Measurements from ENCODE around the gene EIF4G2. TPM values are rescaled to one million over a fixed set of nuclear protein-coding genes. Genes with fewer than 3 reads are reported as not detected.

Gene EIF4G2
- total and polyA plus RNA-seq, 10 of the 15 experiments (the other 5 are each of a cell fraction or from before 2014, with no cell fraction given) = 210 to 1,104 (median 713) TPM

DNA sequence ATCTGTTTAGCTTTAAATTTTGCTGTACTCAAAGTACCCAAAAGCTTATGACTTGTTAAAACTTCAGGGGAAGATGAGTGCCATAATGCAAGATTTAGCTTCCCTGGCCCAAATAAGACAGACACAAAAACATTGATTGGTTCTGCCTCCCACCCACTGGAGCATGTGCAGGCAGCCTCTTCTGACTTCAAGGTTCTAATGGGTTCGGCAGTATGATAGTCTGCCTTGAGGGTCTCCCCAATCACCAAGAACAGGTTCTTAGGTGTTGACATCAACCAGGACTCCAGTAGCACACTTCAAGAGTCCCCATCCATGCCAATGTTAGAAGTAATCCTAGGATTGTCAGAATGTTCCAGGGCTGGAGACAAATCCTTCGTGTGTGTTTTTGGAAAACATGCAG lies 12.5 kb downstream of the EIF4G2 start:
- POLR2A ChIA-PET = interaction anchor here (0.7 to 1.2 kb wide), 3 partner anchors 9 to 12 kb away, joined by 3 to 10 read pairs (median 3); partner anchors contain the start of gene EIF4G2
- H3K27ac ChIP-seq (ENCODE audit: control insufficient read depth, insufficient read depth) = no peak overlapping the region
- in situ Hi-C loops (cut with MboI) = no loop called here

DNA sequence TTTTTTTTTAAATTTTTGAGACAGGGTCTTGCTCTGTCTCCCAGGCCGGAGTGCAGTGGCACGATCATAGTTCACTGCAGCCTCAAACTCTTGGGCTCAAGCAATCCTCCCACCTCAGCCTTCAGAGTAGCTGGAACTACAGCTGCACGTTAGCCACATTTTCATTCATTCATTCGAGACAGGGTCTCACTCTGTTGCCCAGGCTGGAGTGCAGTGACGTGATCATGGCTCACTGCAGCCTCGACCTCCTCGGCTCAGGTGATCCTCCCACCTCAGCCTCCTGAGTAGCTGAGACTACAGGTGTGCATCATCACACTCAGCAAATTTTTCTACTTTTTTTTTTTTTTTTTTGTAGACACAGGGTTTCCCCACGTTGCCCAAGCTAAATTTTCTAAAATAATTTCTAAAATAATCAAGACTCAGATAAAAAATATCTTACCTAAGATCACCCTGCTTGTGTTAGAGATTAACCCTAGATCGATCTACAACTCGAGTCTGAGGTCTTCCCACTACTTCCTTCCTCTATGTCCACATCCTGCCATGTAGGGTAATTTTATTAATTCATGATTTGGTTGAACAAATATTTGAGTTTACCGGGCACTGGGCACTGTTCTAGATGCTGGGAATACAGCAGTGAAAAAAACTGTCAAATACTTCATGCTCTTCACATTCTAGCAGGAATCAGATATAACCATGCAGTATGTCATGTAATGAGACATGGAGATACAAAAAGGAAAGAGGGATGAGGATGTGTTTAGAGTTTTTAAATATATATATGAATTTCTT lies 15.1 kb downstream of the EIF4G2 start:
- H3K4me3 ChIP-seq = no peak overlapping the region
- no peak overlapping the region for H3K27ac ChIP-seq (ENCODE audit: control insufficient read depth, insufficient read depth)
- H3K79me2 ChIP-seq (ENCODE audit: control insufficient read depth, insufficient read depth, low read length) = no peaks in the 10 kb centered on the region
- no peak overlapping the region for H3K4me2 ChIP-seq (ENCODE audit: control insufficient read depth, insufficient read depth)
- ChIA-PET RAD21 (ENCODE audit: unreplicated experiment) (interaction anchor here (0.6 to 3.0 kb wide), 21 partner anchors 11 to 995 kb away, joined by 3 to 28 read pairs (median 5); partner anchors contain the start of genes EIF4G2 and ZBED5), SMC1A (ENCODE audit: uncharacterized antibody, unreplicated experiment) (interaction anchor here (0.6 to 3.5 kb wide), 28 partner anchors 11 to 994 kb away, joined by 3 to 22 read pairs (median 6); partner anchors contain the start of genes EIF4G2 and ZBED5), CTCF (interaction anchor here (0.7 to 6.5 kb wide), 45 partner anchors 10 to 845 kb away, joined by 3 to 61 read pairs (median 4); partner anchors contain the start of genes EIF4G2 and ZBED5), POLR2A (interaction anchor here (0.6 to 2.6 kb wide), 6 partner anchors 13 to 309 kb away, joined by 3 to 11 read pairs (median 4); partner anchors contain the start of genes EIF4G2 and ZBED5)
- no peak overlapping the region for H3K9ac ChIP-seq (ENCODE audit: control insufficient read depth, insufficient read depth, low read length)
- H3K9me3 ChIP-seq (replicated peaks; ENCODE audit: control insufficient read depth, insufficient read depth, low read length) = no peaks in the 10 kb centered on the region
- no peaks in the 10 kb centered on the region for H3K27me3 ChIP-seq (replicated peaks in 1 of 2; ENCODE audit: control insufficient read depth in 2 of 2, insufficient read depth in 2 of 2, low read length in 1 of 2)
- peaks cover 4% of the 10 kb centered on the region for H3K4me1 ChIP-seq (ENCODE audit: control insufficient read depth, insufficient read depth, low read length)
- no peak for ATAC-seq
- BruUV-seq (replicated peaks) = no TSS peak
- no peaks in the 10 kb centered on the region for H4K20me1 ChIP-seq (ENCODE audit: control insufficient read depth, insufficient read depth)
- H2AFZ ChIP-seq (ENCODE audit: control insufficient read depth, low read depth, low read length) = no peak overlapping the region
- no peak for DNase-seq (ENCODE audit: low read depth, low spot score)
- intact Hi-C loops (cut with micrococcal nuclease; ENCODE audit: unreplicated experiment) = loop anchor here (2.0 to 5.0 kb wide), 2 partner anchors 139 to 994 kb away; no protein-coding TSS in a partner anchor
- no peak for FAIRE-seq
- WGBS (ENCODE audit: insufficient coverage, insufficient replicate concordance, low lambda C conversion rate, missing lambda C conversion rate) = 49% methylated on average over 10 of the region's 11 CpGs
- peaks cover 5 to 22% of the 10 kb centered on the region in 2 experiments for H3K36me3 ChIP-seq (ENCODE audit: control insufficient read depth in 2 of 2, insufficient read depth in 2 of 2, low read length in 1 of 2)
- in situ Hi-C loops (cut with MboI) = loop anchor here (5.0 kb wide), 2 partner anchors 229 to 994 kb away; no protein-coding TSS in a partner anchor
- TF ChIP-seq, protein P1, sequence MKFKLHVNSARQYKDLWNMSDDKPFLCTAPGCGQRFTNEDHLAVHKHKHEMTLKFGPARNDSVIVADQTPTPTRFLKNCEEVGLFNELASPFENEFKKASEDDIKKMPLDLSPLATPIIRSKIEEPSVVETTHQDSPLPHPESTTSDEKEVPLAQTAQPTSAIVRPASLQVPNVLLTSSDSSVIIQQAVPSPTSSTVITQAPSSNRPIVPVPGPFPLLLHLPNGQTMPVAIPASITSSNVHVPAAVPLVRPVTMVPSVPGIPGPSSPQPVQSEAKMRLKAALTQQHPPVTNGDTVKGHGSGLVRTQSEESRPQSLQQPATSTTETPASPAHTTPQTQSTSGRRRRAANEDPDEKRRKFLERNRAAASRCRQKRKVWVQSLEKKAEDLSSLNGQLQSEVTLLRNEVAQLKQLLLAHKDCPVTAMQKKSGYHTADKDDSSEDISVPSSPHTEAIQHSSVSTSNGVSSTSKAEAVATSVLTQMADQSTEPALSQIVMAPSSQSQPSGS (IDR thresholded peaks at IDR 0.05; ENCODE audit: low read length) = no peak
- TF ChIP-seq POLR2AphosphoS5 (IDR thresholded peaks at IDR 0.05; ENCODE audit: low read length) = no peak
- no peak for TF ChIP-seq CREM (IDR thresholded peaks at IDR 0.05; ENCODE audit: low read depth)
- TF ChIP-seq, protein P2, sequence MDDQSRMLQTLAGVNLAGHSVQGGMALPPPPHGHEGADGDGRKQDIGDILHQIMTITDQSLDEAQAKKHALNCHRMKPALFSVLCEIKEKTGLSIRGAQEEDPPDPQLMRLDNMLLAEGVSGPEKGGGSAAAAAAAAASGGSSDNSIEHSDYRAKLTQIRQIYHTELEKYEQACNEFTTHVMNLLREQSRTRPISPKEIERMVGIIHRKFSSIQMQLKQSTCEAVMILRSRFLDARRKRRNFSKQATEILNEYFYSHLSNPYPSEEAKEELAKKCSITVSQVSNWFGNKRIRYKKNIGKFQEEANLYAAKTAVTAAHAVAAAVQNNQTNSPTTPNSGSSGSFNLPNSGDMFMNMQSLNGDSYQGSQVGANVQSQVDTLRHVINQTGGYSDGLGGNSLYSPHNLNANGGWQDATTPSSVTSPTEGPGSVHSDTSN (IDR thresholded peaks at IDR 0.05; ENCODE audit: insufficient replicate concordance, low read depth, low read length) = no peak
- TF ChIP-seq EED (IDR thresholded peaks at IDR 0.05; ENCODE audit: low read depth) = no peak
- no peak for TF ChIP-seq RAD51 (IDR thresholded peaks at IDR 0.05)
- TF ChIP-seq ETV6 (conservative IDR thresholded peaks at IDR 0.05 in 1 of 2, IDR thresholded peaks at IDR 0.05 in 1 of 2; ENCODE audit: borderline replicate concordance in 1 of 2, low read depth in 1 of 2) = no peak
- TF ChIP-seq MYC (IDR thresholded peaks at IDR 0.05; ENCODE audit: insufficient read depth, insufficient read length, insufficient replicate concordance, low read length, severe bottlenecking) = no peak
- no peak for TF ChIP-seq ZZZ3 (IDR thresholded peaks at IDR 0.05; ENCODE audit: control insufficient read depth, insufficient read length, low read depth)

More for the DNA sequence above, 12.5 kb downstream of the EIF4G2 start:
- no peaks in the 10 kb centered on the region for H3K27me3 ChIP-seq (replicated peaks in 1 of 2; ENCODE audit: control insufficient read depth in 2 of 2, insufficient read depth in 2 of 2, low read length in 1 of 2)
- H3K36me3 ChIP-seq (ENCODE audit: control insufficient read depth in 2 of 2, insufficient read depth in 2 of 2, low read length in 1 of 2) = peaks cover 17 to 39% of the 10 kb centered on the region in 2 experiments
- 65% methylated on average over 2 of the region's 2 CpGs for WGBS (ENCODE audit: insufficient coverage, insufficient replicate concordance, low lambda C conversion rate, missing lambda C conversion rate)
- intact Hi-C loops (cut with micrococcal nuclease; ENCODE audit: unreplicated experiment) = no loop called here
- ATAC-seq (peak; percentile 2; the same call in 1 of the 3 replicates), DNase-seq (ENCODE audit: low read depth, low spot score) (no peak), FAIRE-seq (no peak)
- peaks cover 4% of the 10 kb centered on the region for H3K4me1 ChIP-seq (ENCODE audit: control insufficient read depth, insufficient read depth, low read length)
- no peak overlapping the region for H3K4me2 ChIP-seq (ENCODE audit: control insufficient read depth, insufficient read depth)
- H3K9me3 ChIP-seq (replicated peaks; ENCODE audit: control insufficient read depth, insufficient read depth, low read length) = no peaks in the 10 kb centered on the region
- no peak overlapping the region for H3K9ac ChIP-seq (ENCODE audit: control insufficient read depth, insufficient read depth, low read length)
- H2AFZ ChIP-seq (ENCODE audit: control insufficient read depth, low read depth, low read length) = no peak overlapping the region
- ChIA-PET RAD21 (ENCODE audit: unreplicated experiment) (interaction anchor here (1.3 to 1.5 kb wide), 4 partner anchors 13 to 131 kb away, joined by 3 to 6 read pairs (median 4); partner anchors contain the start of gene EIF4G2), CTCF (interaction anchor here (1.1 to 2.1 kb wide), 4 partner anchors 11 to 224 kb away, joined by 3 to 7 read pairs (median 3); no protein-coding TSS in a partner anchor), SMC1A (ENCODE audit: uncharacterized antibody, unreplicated experiment) (interaction anchor here (0.8 to 2.0 kb wide), 5 partner anchors 9 to 110 kb away, joined by 3 to 7 read pairs (median 3); no protein-coding TSS in a partner anchor)
- no peak overlapping the region for H3K4me3 ChIP-seq
- no peak for TF ChIP-seq HDAC2 (IDR thresholded peaks at IDR 0.05)
- no peak for TF ChIP-seq FOXM1 (IDR thresholded peaks at IDR 0.05; ENCODE audit: low read depth, low read length)
- TF ChIP-seq STAT3 (IDR thresholded peaks at IDR 0.05; ENCODE audit: low read depth, low read length) = no peak
- no peak for TF ChIP-seq CBX5 (IDR thresholded peaks at IDR 0.05; ENCODE audit: low read depth)
- peak; percentile 60; the same call in 1 of the 2 replicates for TF ChIP-seq POLR2A (IDR thresholded peaks at IDR 0.05; ENCODE audit: low read depth, low read length)
- TF ChIP-seq POLR2AphosphoS5 (IDR thresholded peaks at IDR 0.05; ENCODE audit: low read length) = peak; percentile 92
- BruUV-seq (replicated peaks) = no TSS peak
- no peaks in the 10 kb centered on the region for H4K20me1 ChIP-seq (ENCODE audit: control insufficient read depth, insufficient read depth)
- no peaks in the 10 kb centered on the region for H3K79me2 ChIP-seq (ENCODE audit: control insufficient read depth, insufficient read depth, low read length)

All from GM12878 (cell line).